Posterior cingulate gyrus (tissue), 11 donors: ENCODE data around the gene ZNF423.

Source experiments
- DNase-seq, 10 donors: peaks; one replicate each; pipeline versions ENCODE4 v3.0.0 to v3.0.0-alpha.2; 2020 to 2021; ENCODE audit warnings: mixed read lengths in 3 of 10
- intact Hi-C: fragments of 100-400 bp; cut with DNase I; formaldehyde crosslinking; loops from one replicate; pipeline ENCODE4 v1.15.1; 2023

ZNF423 gene

GRCh38 chr16:49483651-49484450 is 372.1 kb downstream of the ZNF423 start:
- peak in 2 of 10 donors; percentile 37 to 60 for DNase-seq
- intact Hi-C loops = no loop called here

- DNase-seq = peak in 2 of 10 donors; percentile 22 to 36
- intact Hi-C loops = no loop called here
Measured at GRCh38 chr16:49483251-49483650, 372.7 kb downstream of the ZNF423 start.

GRCh38 chr16:49482690-49483089 is 373.2 kb downstream of the ZNF423 start:
- peak in 2 of 10 donors; percentile 13 to 34 for DNase-seq
- intact Hi-C loops = no loop called here

- no peak for DNase-seq
- intact Hi-C loops = no loop called here
Measured at GRCh38 chr16:49478616-49479015, 377.3 kb downstream of the ZNF423 start.

- intact Hi-C loops = no loop called here
- DNase-seq = peak in 2 of 10 donors; percentile 25 to 35
Measured at GRCh38 chr16:49478107-49478506, 377.8 kb downstream of the ZNF423 start.

GRCh38 chr16:49477250-49477895 is 378.5 kb downstream of the ZNF423 start:
- no peak for DNase-seq
- intact Hi-C loops = no loop called here

- intact Hi-C loops = no loop called here
- peak in 1 of 10 donors; percentile 62 for DNase-seq
Measured at GRCh38 chr16:49474741-49475140, 381.2 kb downstream of the ZNF423 start.

GRCh38 chr16:49473773-49474172 is 382.1 kb downstream of the ZNF423 start:
- peak in 2 of 10 donors; percentile 1 to 58 for DNase-seq
- intact Hi-C loops = no loop called here

- intact Hi-C loops = no loop called here
- peak in 1 of 10 donors; percentile 15 for DNase-seq
Measured at GRCh38 chr16:49473131-49473530, 382.8 kb downstream of the ZNF423 start.

GRCh38 chr16:49472598-49472997 is 383.3 kb downstream of the ZNF423 start:
- intact Hi-C loops = no loop called here

DNA sequence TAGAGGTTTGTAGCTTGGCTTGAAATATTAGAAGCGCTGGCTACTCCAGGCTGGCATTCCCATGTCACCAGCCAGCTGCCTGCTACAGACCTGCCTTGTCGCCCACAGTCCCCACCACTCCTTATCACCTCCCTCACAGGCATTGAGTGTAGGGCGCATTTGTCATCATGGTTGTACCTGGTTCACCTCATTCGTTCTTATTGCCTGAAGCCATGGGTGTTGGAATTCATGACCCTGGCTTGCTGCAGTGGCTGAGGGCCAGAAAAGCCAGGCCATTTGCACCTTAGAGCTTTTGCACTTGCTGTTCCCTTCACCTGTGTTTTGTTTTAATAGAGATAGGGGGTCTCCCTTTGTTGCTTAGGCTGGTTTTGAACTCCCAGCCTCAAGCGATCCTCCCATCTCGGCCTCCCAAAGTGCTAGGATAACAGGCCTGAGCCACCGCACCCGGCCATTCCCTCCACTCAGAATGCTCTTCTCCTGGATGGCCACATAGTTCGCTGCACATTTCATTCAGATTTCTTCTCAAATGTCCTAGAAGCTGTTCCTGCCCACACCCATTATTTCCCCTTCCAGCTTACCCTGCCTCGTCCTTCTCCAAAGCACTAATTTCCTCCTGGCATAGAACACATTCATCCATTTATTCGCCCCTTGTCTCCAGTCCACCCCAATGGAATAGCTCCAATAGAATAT is 384.7 kb downstream of the ZNF423 start:
- peak in 2 of 10 donors; percentile 4 to 36 for DNase-seq
- intact Hi-C loops = no loop called here

More at GRCh38 chr16:49472598-49472997, 383.3 kb downstream of the ZNF423 start:
- peak in 2 of 10 donors; percentile 6 to 29 for DNase-seq

- intact Hi-C loops = no loop called here
- DNase-seq = peak in 2 of 10 donors; percentile 2 to 28
Measured at GRCh38 chr16:49470513-49470991, 385.4 kb downstream of the ZNF423 start.

DNA sequence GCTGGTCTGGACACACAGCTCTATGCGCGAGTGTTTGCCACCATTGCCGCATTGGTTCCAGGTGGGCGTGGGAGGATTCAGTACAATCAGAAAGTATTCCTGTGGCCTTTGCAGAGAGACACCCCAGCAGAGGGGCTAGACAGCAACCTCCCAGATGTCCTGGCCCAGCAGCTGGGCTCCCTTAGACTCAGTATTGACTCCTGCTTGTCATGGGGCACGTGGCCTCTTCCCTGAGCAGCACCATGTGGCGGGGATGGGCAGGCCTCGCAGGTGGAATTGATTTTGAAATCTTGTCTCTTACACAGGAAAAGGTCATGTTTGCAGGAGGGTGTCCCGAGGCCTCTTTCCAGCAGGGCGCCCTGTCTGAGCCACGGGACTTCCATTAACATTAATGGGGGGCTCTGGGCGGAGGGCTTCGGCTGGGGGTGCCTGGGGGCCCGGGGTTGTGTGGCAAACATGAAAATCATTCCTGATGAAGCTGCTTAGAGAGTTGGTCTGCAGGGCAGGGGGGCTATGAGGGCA is 385.9 kb downstream of the ZNF423 start:
- intact Hi-C loops = no loop called here
- DNase-seq = peak in 2 of 10 donors; percentile 1 to 50

DNA sequence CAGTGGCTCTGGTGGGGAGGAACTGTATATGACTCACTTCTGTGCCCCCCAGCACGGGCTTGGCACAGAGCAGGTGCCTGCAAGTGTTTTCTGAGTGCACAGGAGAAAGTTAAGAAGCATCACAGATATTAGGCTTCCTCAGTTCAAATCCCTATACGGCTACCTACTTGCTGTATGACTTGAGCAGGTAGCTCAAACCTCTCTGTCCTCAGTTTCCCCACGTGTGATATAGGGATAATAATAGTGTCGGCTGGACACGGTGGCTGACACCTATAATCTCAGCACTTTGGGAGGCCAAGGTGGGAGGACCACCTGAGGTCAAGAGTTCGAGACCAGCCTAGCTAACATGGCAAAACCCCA is 386.6 kb downstream of the ZNF423 start:
- no peak for DNase-seq
- intact Hi-C loops = no loop called here

DNA sequence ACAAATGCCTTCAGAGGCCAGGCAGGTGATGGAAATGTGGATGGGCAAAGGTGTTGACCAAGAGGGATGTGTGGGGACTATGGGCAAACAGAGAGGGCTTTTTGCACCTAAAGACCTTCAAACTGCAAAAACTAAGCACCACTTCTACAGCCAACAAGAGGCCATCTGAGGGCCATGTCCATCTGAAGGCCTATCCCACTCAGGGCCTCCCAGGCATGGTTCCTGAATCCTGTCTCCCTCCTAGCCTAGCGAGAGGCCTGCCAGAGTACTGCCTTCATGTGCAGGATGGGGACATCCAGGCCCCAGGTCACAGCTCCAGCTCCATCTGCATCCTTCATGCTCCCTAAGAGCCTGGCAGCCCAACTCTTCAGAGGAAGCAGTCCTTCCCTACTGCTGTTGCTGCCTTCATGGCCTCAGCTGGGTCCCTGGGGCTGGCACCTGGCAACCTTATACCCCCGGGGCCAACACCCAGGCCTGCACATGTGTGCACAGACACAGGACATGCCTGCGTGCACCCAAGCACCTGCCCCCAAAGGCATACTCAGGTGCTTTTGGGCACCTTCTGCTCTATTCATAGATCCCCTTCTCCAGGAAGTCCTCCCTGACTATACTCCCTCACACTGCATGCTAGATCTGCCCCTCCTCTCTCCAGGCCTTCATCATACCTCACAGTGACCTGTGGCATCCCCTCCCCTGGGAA is 387.2 kb downstream of the ZNF423 start:
- intact Hi-C loops = no loop called here
- DNase-seq = peak in 1 of 10 donors; percentile 65

- DNase-seq = no peak
- intact Hi-C loops = no loop called here
Measured at GRCh38 chr16:49467540-49468372, 388.2 kb downstream of the ZNF423 start.

GRCh38 chr16:49466881-49467280 is 389.0 kb downstream of the ZNF423 start:
- intact Hi-C loops = no loop called here
- peak in 1 of 10 donors; percentile 50 for DNase-seq

DNA sequence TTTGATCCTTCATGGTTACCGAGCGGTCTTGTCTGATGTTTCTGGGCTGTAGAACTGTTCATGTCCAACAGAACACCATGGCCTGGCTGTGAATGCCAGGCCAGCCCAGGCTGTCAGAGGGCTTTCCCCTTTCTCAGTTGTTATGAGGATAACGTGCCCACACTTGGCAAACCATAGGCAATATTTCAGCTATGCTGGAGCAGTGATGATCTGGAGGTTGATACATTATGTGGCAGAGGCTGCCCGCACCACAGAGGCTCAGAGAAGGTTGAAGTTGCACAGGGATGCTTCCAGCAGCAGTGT is 389.4 kb downstream of the ZNF423 start:
- intact Hi-C loops = no loop called here
- DNase-seq = peak in 1 of 10 donors; percentile 49
